PC-9 (cell line): ENCODE measurements around the gene EPHA3. TPM values are rescaled to one million over a fixed set of nuclear protein-coding genes. Genes with fewer than 3 reads are reported as not detected.

Experiments
- BruUV-seq: library from RNA; stranded (reverse); fragments of 400-500 nt; replicated peaks from 2 replicates; lab custom pipeline; 2021; lab: Mats Ljungman, UMichigan
- CTCF ChIA-PET: fragments of 300-600 bp; sonication (Branson Sonifier 250); formaldehyde crosslinking; loops from one replicate; lab custom pipeline; 2022; ENCODE audit warnings: antibody characterized with exemption; lab: Charles Lee
- POLR2A ChIA-PET: fragments of 300-600 bp; sonication (Branson Sonifier 250); formaldehyde crosslinking; loops from one replicate; lab custom pipeline; 2022; ENCODE audit warnings: antibody characterized with exemption; ENCODE audit not compliant: unreplicated experiment; lab: Charles Lee
- DNase-seq, 2 experiments: peaks; one replicate each; pipeline versions ENCODE4 v3.0.0 to v3.0.0-alpha.2; 2015 to 2022; ENCODE audit warnings: mixed read lengths in 1 of 2
- H2AFZ ChIP-seq: fragments of 200-600 bp; sonication (generic); 2 replicates; pipeline ENCODE4 v1.8.1; 2017; ENCODE audit warnings: antibody characterized with exemption
- H3F3A ChIP-seq: fragments of 200-600 bp; sonication (generic); 2 replicates; pipeline ENCODE4 v1.8.1; 2017; ENCODE audit warnings: antibody characterized with exemption, mild to moderate bottlenecking, low read depth; ENCODE audit not compliant: insufficient read depth
- H3K27ac ChIP-seq: fragments of 200-600 bp; sonication (generic); 2 replicates; pipeline ENCODE4 v1.6.1; 2016; ENCODE audit warnings: mixed run types
- H3K27me3 ChIP-seq: fragments of 200-600 bp; sonication (generic); 2 replicates; pipeline ENCODE4 v1.6.1; 2016; ENCODE audit warnings: low read depth, mixed run types; ENCODE audit not compliant: insufficient read depth
- H3K36me3 ChIP-seq: fragments of 200-600 bp; sonication (generic); 2 replicates; pipeline ENCODE4 v1.6.1; 2016; ENCODE audit warnings: low read depth, mixed run types
- H3K4me1 ChIP-seq: fragments of 200-600 bp; sonication (generic); replicated peaks from 2 replicates; pipeline ENCODE4 v1.6.1; 2016; ENCODE audit warnings: mixed run types; ENCODE audit not compliant: insufficient read depth
- H3K4me2 ChIP-seq: fragments of 200-600 bp; sonication (generic); 2 replicates; pipeline ENCODE4 v1.6.1; 2017; ENCODE audit warnings: mixed run types
- H3K4me3 ChIP-seq: fragments of 200-600 bp; sonication (generic); 2 replicates; pipeline ENCODE4 v1.6.1; 2016; ENCODE audit warnings: mixed run types
- H3K79me2 ChIP-seq: fragments of 200-600 bp; sonication (generic); 2 replicates; pipeline ENCODE4 v1.6.1; 2017; ENCODE audit warnings: low read depth, mixed run types
- H3K9me2 ChIP-seq: fragments of 200-600 bp; sonication (generic); 2 replicates; pipeline ENCODE4 v1.8.1; 2017; ENCODE audit warnings: mild to moderate bottlenecking; ENCODE audit not compliant: insufficient read depth
- H3K9me3 ChIP-seq: fragments of 200-600 bp; sonication (generic); 2 replicates; pipeline ENCODE4 v1.8.1; 2016; ENCODE audit warnings: low read depth; ENCODE audit not compliant: insufficient read depth
- H4K20me1 ChIP-seq: fragments of 200-600 bp; sonication (generic); 2 replicates; pipeline ENCODE4 v1.8.1; 2017; ENCODE audit not compliant: insufficient read depth
- CTCF ChIP-seq: fragments of 200-600 bp; sonication (generic); conservative IDR thresholded peaks from 2 replicates; pipeline ENCODE4 v1.6.1; 2017; ENCODE audit warnings: mixed run types, antibody characterized with exemption, mild to moderate bottlenecking, moderate library complexity
- EZH2 ChIP-seq: fragments of 200-600 bp; sonication (generic); IDR thresholded peaks from 2 replicates; pipeline ENCODE4 v1.8.0; 2017; ENCODE audit warnings: antibody characterized with exemption, low read depth
- intact Hi-C: fragments of 100-400 bp; cut with micrococcal nuclease; formaldehyde crosslinking; loops from one replicate; pipeline ENCODE4 v1.10.0; 2022; ENCODE audit not compliant: unreplicated experiment
- total RNA-seq: library from RNA; stranded (reverse); gene quantifications from 2 replicates; pipeline ENCODE4 v1.2.3, GENCODE V29; 2021

Gene EPHA3
- total RNA-seq, 1 experiment from 2014 or later, result not detected

GRCh38 chr3:89326997-89327396 is 219.6 kb downstream of the EPHA3 start:
- no peak for DNase-seq
- ChIA-PET CTCF (no interaction called here), POLR2A (no interaction called here)
- Histone ChIP-seq H3K27me3 (no peaks in the 10 kb centered on the region), H3K4me1 (no peaks in the 10 kb centered on the region), H3K9me2 (no peaks in the 10 kb centered on the region; the same call in 1 of the 2 replicates), H3K9me3 (no peaks in the 10 kb centered on the region), H3K79me2 (no peaks in the 10 kb centered on the region), H2AFZ (no peak overlapping the region), H3K4me2 (no peak overlapping the region), H4K20me1 (no peaks in the 10 kb centered on the region), H3K27ac (no peak overlapping the region), H3F3A (no peaks in the 10 kb centered on the region), H3K4me3 (no peak overlapping the region), H3K36me3 (no peaks in the 10 kb centered on the region)
- intact Hi-C loops, result no loop called here
- BruUV-seq, result no TSS peak
- TF ChIP-seq EZH2, result no peak
- no peak for TF ChIP-seq CTCF

- intact Hi-C loops, result no loop called here
- H4K20me1 ChIP-seq, result no peaks in the 10 kb centered on the region
- POLR2A ChIA-PET, result no interaction called here
- no peak overlapping the region for H3K27ac ChIP-seq
- no peak for DNase-seq
- TF ChIP-seq CTCF (no peak), EZH2 (no peak)
- no peaks in the 10 kb centered on the region; the same call in none of the 2 replicates for H3K9me2 ChIP-seq
- H3F3A ChIP-seq, result no peaks in the 10 kb centered on the region
- no peaks in the 10 kb centered on the region for H3K36me3 ChIP-seq
- no peaks in the 10 kb centered on the region for H3K9me3 ChIP-seq
- no TSS peak for BruUV-seq
- no peaks in the 10 kb centered on the region for H3K27me3 ChIP-seq
- H3K4me1 ChIP-seq, result no peaks in the 10 kb centered on the region
- no peak overlapping the region for H2AFZ ChIP-seq
- CTCF ChIA-PET, result no interaction called here
- no peaks in the 10 kb centered on the region for H3K79me2 ChIP-seq
- H3K4me2 ChIP-seq, result no peak overlapping the region
- no peak overlapping the region for H3K4me3 ChIP-seq
These were observed 225.0 kb downstream of the EPHA3 start for GRCh38 chr3:89332386-89332785.

GRCh38 chr3:89332793-89333192 is 225.4 kb downstream of the EPHA3 start:
- no TSS peak for BruUV-seq
- POLR2A ChIA-PET, result no interaction called here
- Histone ChIP-seq H3K36me3 (no peaks in the 10 kb centered on the region), H3K4me3 (no peak overlapping the region), H3K27ac (no peak overlapping the region), H3K79me2 (no peaks in the 10 kb centered on the region), H2AFZ (no peak overlapping the region), H3F3A (no peaks in the 10 kb centered on the region), H3K9me3 (no peaks in the 10 kb centered on the region), H4K20me1 (no peaks in the 10 kb centered on the region), H3K4me2 (no peak overlapping the region), H3K9me2 (no peaks in the 10 kb centered on the region; the same call in none of the 2 replicates), H3K27me3 (no peaks in the 10 kb centered on the region), H3K4me1 (no peaks in the 10 kb centered on the region)
- intact Hi-C loops, result no loop called here
- TF ChIP-seq CTCF (no peak), EZH2 (no peak)
- no peak for DNase-seq
- CTCF ChIA-PET, result no interaction called here
